PC-3 (cell line): Measurements from ENCODE around the gene ACOT6. TPM values are rescaled to one million over a fixed set of nuclear protein-coding genes. Genes with fewer than 3 reads are reported as not detected.
"Not testable (repeated sequence)": the region's sequence is repeated elsewhere in the genome, so short reads cannot be mapped to it uniquely, and the experiment has no call there.

Experiments
- ATAC-seq: fragments of 200-7000 bp; cut with Tn5 transposase; 2 replicates; pipeline ENCODE4 v1.9.1; 2020; ENCODE audit warnings: mild to moderate bottlenecking, moderate library complexity
- BruUV-seq: library from RNA; stranded (reverse); fragments of 400-500 nt; replicated peaks from 2 replicates; lab custom pipeline; 2021; lab: Mats Ljungman, UMichigan
- CTCF ChIA-PET: fragments of 300-600 bp; sonication (Branson Sonifier 250); formaldehyde crosslinking; loops from one replicate; lab custom pipeline; 2022; ENCODE audit warnings: antibody characterized with exemption; lab: Charles Lee
- POLR2A ChIA-PET: fragments of 300-600 bp; sonication (Branson Sonifier 250); formaldehyde crosslinking; loops from one replicate; lab custom pipeline; 2022; ENCODE audit warnings: antibody characterized with exemption; ENCODE audit not compliant: unreplicated experiment; lab: Charles Lee
- DNase-seq: peaks from one replicate; pipeline ENCODE4 v3.0.0-alpha.2; 2015
- H2AFZ ChIP-seq: fragments of 300-600 bp; sonication (generic); 2 replicates; pipeline ENCODE4 v1.6.0; 2016; ENCODE audit warnings: antibody characterized with exemption, low read length
- H3F3A ChIP-seq: fragments of 300-600 bp; sonication (generic); one replicate; pipeline ENCODE4 v1.6.0; 2017; ENCODE audit warnings: antibody characterized with exemption, low read length, control low read depth, mild to moderate bottlenecking; ENCODE audit not compliant: unreplicated experiment
- H3K27ac ChIP-seq: fragments of 300-600 bp; sonication (generic); 2 replicates; pipeline ENCODE4 v1.5.1; 2016; ENCODE audit warnings: mild to moderate bottlenecking, low read length
- H3K27me3 ChIP-seq: fragments of 300-600 bp; sonication (generic); 2 replicates; pipeline ENCODE4 v1.6.1; 2016; ENCODE audit warnings: low read length, mixed read lengths
- H3K36me3 ChIP-seq: fragments of 300-600 bp; sonication (generic); 2 replicates; pipeline ENCODE4 v1.6.1; 2016; ENCODE audit warnings: low read depth, mixed run types, low read length, mixed read lengths
- H3K4me1 ChIP-seq: fragments of 300-600 bp; sonication (generic); 2 replicates; pipeline ENCODE4 v1.5.1; 2016; ENCODE audit warnings: low read length; ENCODE audit not compliant: insufficient read depth
- H3K4me2 ChIP-seq: fragments of 300-600 bp; sonication (generic); 2 replicates; pipeline ENCODE4 v1.6.0; 2016; ENCODE audit warnings: low read length
- H3K4me3 ChIP-seq: fragments of 300-600 bp; sonication (generic); 2 replicates; pipeline ENCODE4 v1.5.1; 2016; ENCODE audit warnings: mild to moderate bottlenecking, low read length, mixed read lengths
- H3K79me2 ChIP-seq: fragments of 300-600 bp; sonication (generic); 2 replicates; pipeline ENCODE4 v1.6.1; 2017; ENCODE audit warnings: low read length, mixed read lengths
- H3K9ac ChIP-seq: fragments of 300-600 bp; sonication (generic); 2 replicates; pipeline ENCODE4 v1.6.0; 2016; ENCODE audit warnings: mild to moderate bottlenecking, low read length
- H3K9me2 ChIP-seq: fragments of 300-600 bp; sonication (generic); replicated peaks from 2 replicates; pipeline ENCODE4 v1.6.1; 2016; ENCODE audit warnings: mixed run types, low read length, mixed read lengths
- H3K9me3 ChIP-seq: fragments of 300-600 bp; sonication (generic); 2 replicates; pipeline ENCODE4 v1.6.1; 2016; ENCODE audit warnings: low read length, mixed read lengths
- H4K20me1 ChIP-seq: fragments of 300-600 bp; sonication (generic); 2 replicates; pipeline ENCODE4 v1.6.1; 2016; ENCODE audit warnings: low read length, mixed read lengths
- EZH2phosphoT487 ChIP-seq: fragments of 300-600 bp; sonication (generic); IDR thresholded peaks from 2 replicates; pipeline ENCODE4 v1.6.1; 2018; ENCODE audit warnings: mild to moderate bottlenecking, antibody characterized with exemption, low read length, borderline replicate concordance
- intact Hi-C: fragments of 100-400 bp; cut with micrococcal nuclease; formaldehyde crosslinking; loops from 2 replicates; pipeline ENCODE4 v1.9.0; 2023
- total RNA-seq: library from RNA; depleted of rRNA; stranded (reverse); fragments of >200 nt; gene quantifications from 2 replicates; pipeline ENCODE4 v1.2.3, GENCODE V29; 2014
- TF ChIP-seq, protein P1 (sequence below): fragments of 300-600 bp; sonication (generic); conservative IDR thresholded peaks from 2 replicates; pipeline ENCODE4 v1.5.1; 2017; ENCODE audit warnings: antibody characterized with exemption, low read depth, mild to moderate bottlenecking, low read length

The ACOT6 gene
- total RNA-seq, 1 experiment from 2014 or later, result not detected

DNA sequence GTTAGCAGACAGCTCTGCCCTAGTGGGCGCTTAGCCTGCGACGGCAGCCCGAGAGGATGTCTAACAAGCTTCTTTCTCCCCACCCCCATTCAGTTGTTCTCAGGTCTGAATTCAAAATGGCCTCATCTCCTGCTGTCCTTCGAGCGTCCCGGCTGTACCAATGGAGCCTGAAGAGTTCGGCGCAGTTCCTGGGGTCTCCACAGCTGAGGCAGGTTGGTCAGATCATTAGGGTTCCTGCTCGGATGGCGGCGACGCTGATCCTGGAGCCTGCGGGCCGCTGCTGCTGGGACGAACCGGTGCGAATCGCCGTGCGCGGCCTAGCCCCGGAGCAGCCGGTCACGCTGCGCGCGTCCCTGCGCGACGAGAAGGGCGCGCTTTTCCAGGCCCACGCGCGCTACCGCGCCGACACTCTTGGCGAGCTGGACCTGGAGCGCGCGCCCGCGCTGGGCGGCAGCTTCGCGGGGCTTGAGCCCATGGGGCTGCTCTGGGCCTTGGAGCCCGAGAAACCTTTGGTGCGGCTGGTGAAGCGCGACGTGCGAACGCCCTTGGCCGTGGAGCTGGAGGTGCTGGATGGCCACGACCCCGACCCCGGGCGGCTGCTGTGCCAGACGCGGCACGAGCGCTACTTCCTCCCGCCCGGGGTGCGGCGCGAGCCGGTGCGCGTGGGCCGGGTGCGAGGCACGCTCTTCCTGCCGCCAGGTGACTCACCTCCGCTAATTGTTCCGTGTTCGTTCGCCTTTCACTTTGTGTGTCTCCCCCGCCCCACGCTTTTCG is 42.9 kb upstream of the ACOT6 start, which contains the start of gene ACOT2:
Gene ACOT2, plus strand, starts transcription at position 29 of the 774 bp plus-strand sequence. Its CDS starts 28 bp downstream, at position 57.
- DNase-seq (peak; percentile 89), ATAC-seq (peak; percentile 74)
- H3K36me3 ChIP-seq, H3K9me3 ChIP-seq, H3K27me3 ChIP-seq, H3F3A ChIP-seq, H3K9me2 ChIP-seq, BruUV-seq, H4K20me1 ChIP-seq: not testable (repeated sequence)
- Histone ChIP-seq H2AFZ (peak within 1 kb of the TSS; percentile 62), H3K4me2 (peak within 1 kb of the TSS; percentile 80), H3K79me2 (peaks cover 29% of the 10 kb centered on the region), H3K4me3 (peak within 1 kb of the TSS; percentile 67), H3K4me1 (peaks cover 31% of the 10 kb centered on the region), H3K27ac (peak within 1 kb of the TSS; percentile 33), H3K9ac (peak within 1 kb of the TSS; percentile 74)
- intact Hi-C loops, result loop anchor here (2.0 to 10.0 kb wide), 5 partner anchors 61 to 642 kb away; partner anchors contain the start of genes DCAF4 and RIOX1
- peak; percentile 99 for TF ChIP-seq EZH2phosphoT487
- POLR2A ChIA-PET, result interaction anchor here (0.6 to 1.1 kb wide), 8 partner anchors 9 to 904 kb away, joined by 3 to 13 read pairs (median 4); partner anchors contain the start of gene RIOX1
- CTCF ChIA-PET, result interaction anchor here (0.5 to 1.5 kb wide), 10 partner anchors 40 to 931 kb away, joined by 3 to 8 read pairs (median 4); no protein-coding TSS in a partner anchor

DNA sequence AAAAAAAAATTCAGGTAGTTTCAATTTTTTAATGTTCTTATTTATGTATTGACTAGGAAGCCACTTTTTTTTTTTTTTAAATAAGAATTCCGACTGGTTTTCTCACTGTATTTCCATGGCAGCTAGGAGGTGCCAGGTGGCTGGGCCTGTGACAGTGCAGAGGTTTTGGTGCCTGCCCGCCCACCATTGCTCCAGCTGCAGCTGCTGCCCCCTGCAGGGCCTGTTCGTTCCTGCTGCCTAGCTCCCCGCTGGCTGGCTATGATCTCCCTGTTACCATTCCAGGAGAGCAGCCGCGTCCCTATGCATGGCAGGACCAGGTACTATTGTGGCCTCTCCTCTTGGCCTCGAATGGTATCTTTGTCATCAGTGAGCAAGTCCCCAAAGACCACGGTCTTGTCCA is 41.4 kb upstream of the ACOT6 start:
- not testable (repeated sequence) for H3F3A ChIP-seq, H3K9me2 ChIP-seq, H3K27ac ChIP-seq, H3K9me3 ChIP-seq, H3K27me3 ChIP-seq, H3K36me3 ChIP-seq, BruUV-seq, H4K20me1 ChIP-seq, H3K4me2 ChIP-seq, H3K9ac ChIP-seq, H3K4me3 ChIP-seq, H2AFZ ChIP-seq
- Histone ChIP-seq H3K4me1 (peaks cover 24% of the 10 kb centered on the region), H3K79me2 (peaks cover 29% of the 10 kb centered on the region)
- TF ChIP-seq, protein P1, sequence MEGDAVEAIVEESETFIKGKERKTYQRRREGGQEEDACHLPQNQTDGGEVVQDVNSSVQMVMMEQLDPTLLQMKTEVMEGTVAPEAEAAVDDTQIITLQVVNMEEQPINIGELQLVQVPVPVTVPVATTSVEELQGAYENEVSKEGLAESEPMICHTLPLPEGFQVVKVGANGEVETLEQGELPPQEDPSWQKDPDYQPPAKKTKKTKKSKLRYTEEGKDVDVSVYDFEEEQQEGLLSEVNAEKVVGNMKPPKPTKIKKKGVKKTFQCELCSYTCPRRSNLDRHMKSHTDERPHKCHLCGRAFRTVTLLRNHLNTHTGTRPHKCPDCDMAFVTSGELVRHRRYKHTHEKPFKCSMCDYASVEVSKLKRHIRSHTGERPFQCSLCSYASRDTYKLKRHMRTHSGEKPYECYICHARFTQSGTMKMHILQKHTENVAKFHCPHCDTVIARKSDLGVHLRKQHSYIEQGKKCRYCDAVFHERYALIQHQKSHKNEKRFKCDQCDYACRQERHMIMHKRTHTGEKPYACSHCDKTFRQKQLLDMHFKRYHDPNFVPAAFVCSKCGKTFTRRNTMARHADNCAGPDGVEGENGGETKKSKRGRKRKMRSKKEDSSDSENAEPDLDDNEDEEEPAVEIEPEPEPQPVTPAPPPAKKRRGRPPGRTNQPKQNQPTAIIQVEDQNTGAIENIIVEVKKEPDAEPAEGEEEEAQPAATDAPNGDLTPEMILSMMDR, result peak; percentile 73
- DNase-seq (peak; percentile 48), ATAC-seq (peak; percentile 45)
- CTCF ChIA-PET, result interaction anchor here (0.6 to 1.0 kb wide), 7 partner anchors 46 to 398 kb away, joined by 3 to 10 read pairs (median 4); no protein-coding TSS in a partner anchor
- POLR2A ChIA-PET, result interaction anchor here (0.6 to 1.1 kb wide), 5 partner anchors 45 to 113 kb away, joined by 3 to 13 read pairs (median 8); partner anchors contain the start of genes NUMB and RIOX1
- intact Hi-C loops, result loop anchor here (1.0 kb wide), 1 partner anchor 1071 kb away; no protein-coding TSS in a partner anchor

DNA sequence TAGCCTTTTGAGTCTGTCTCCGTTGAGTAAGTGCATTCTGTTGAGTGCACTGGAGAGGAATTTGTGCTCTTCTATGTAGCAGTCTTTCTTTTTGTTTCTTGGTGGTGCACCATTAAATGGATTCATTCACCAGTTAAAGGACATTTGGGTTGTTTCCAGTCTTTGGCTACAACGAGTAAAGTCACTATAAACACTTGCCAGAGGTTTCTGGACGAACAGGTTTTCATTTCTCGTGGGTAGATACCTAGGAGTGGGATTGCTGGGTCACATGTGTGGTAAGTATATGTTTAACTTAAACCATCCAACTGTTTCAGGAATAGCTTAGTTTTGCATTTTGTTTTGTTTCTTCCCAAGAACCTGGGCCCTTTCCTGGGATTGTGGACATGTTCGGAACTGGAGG is 39.3 kb upstream of the ACOT6 start:
- H3K36me3 ChIP-seq, H4K20me1 ChIP-seq, H3F3A ChIP-seq, BruUV-seq, ATAC-seq, intact Hi-C loops, H2AFZ ChIP-seq, POLR2A ChIA-PET, H3K9me3 ChIP-seq, H3K9ac ChIP-seq, H3K4me3 ChIP-seq, H3K27ac ChIP-seq, H3K4me2 ChIP-seq, H3K9me2 ChIP-seq, CTCF ChIA-PET, H3K27me3 ChIP-seq: not testable (repeated sequence)
- peak; percentile 19 for DNase-seq
- Histone ChIP-seq H3K4me1 (peaks cover 21% of the 10 kb centered on the region), H3K79me2 (peaks cover 16% of the 10 kb centered on the region)

DNA sequence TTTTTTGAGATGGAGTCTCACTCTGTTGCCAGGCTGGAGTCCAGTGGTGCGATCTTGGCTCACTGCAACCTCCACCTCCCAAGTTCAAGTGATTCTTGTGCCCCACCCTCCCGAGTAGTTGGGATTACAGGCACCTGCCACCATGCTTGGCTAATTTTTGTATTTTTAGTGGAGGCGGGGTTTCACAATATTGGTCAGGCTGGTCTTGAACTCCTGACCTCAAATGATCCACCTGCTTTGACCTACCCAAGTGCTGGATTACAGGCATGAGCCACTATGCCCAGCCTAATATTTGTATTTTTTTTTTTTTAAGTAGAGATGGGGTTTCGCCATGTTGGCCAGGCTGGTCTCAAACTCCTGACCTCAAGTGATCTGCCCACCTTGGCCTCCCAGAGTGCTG is 38.6 kb upstream of the ACOT6 start:
- H3K79me2 ChIP-seq, H3K9ac ChIP-seq, CTCF ChIA-PET, ATAC-seq, intact Hi-C loops, BruUV-seq, H2AFZ ChIP-seq, H3K4me3 ChIP-seq, H3K9me2 ChIP-seq, H3K27ac ChIP-seq, H3K4me2 ChIP-seq, H3F3A ChIP-seq, H4K20me1 ChIP-seq, H3K9me3 ChIP-seq, DNase-seq, H3K36me3 ChIP-seq, POLR2A ChIA-PET, H3K27me3 ChIP-seq: not testable (repeated sequence)
- H3K4me1 ChIP-seq, result peaks cover 14% of the 10 kb centered on the region

DNA sequence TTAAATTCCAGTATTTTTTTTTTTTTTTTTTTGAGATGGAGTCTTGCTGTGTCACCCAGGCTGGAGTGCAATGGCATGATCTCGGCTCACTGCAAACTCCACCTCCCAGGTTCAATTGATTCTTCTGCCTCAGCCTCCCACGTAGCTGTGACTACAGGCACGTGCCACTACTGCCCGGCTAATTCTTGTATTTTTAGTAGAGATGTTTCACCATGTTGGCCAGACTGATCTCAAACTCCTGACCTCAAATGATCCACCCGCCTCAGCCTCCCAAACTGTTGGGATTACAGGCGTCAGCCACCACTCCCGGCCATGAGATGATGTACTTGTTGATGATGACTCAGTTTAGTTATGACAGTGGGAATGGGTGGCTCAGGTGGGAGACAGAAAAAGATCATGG is 38.1 kb upstream of the ACOT6 start:
- H3K4me3 ChIP-seq, H3K4me2 ChIP-seq, H3K27ac ChIP-seq, H3F3A ChIP-seq, CTCF ChIA-PET, DNase-seq, intact Hi-C loops, POLR2A ChIA-PET, ATAC-seq, H3K27me3 ChIP-seq, H2AFZ ChIP-seq, BruUV-seq, H3K36me3 ChIP-seq, H3K79me2 ChIP-seq, H4K20me1 ChIP-seq, H3K9me3 ChIP-seq, H3K9me2 ChIP-seq, H3K9ac ChIP-seq: not testable (repeated sequence)
- peaks cover 14% of the 10 kb centered on the region for H3K4me1 ChIP-seq
